B cell (primary cell): Measurements from ENCODE around the gene C10orf105.

ENCODE experiments used
- CTCF ChIP-seq: fragments of 200-600 bp; IDR thresholded peaks from one replicate; pipeline ENCODE4 v1.8.0; 2022; ENCODE audit warnings: antibody characterized with exemption, mild to moderate bottlenecking
- EZH2 ChIP-seq: IDR thresholded peaks from 2 replicates; pipeline ENCODE4 v1.6.1; 2012; ENCODE audit warnings: borderline replicate concordance, low read depth, mild to moderate bottlenecking, moderate library complexity, low read length; ENCODE audit not compliant: insufficient read depth, poor library complexity, severe bottlenecking

GRCh38 chr10:71753960-71754505 is 34.5 kb upstream of the C10orf105 start:
- TF ChIP-seq CTCF: no peak
- TF ChIP-seq EZH2: no peak
